Pancreas (tissue), 10 donors: ENCODE measurements around the gene NUDT3. TPM values are rescaled to one million over a fixed set of nuclear protein-coding genes. Genes with fewer than 3 reads are reported as not detected.
"Not testable (repeated sequence)": the region's sequence is repeated elsewhere in the genome, so short reads cannot be mapped to it uniquely, and the experiment has no call there.

Source experiments
- ATAC-seq, 4 donors: fragments of 200-7000 bp; cut with Tn5 transposase; one replicate each; pipeline versions ENCODE4 v1.8.0 to v1.9.1; 2020; ENCODE audit warnings: mild to moderate bottlenecking in 4 of 4, moderate library complexity in 4 of 4
- DNase-seq, 6 donors: peaks; one replicate each; pipeline ENCODE4 v3.0.0-alpha.2; 2020
- FAIRE-seq: peaks from 2 replicates; lab custom pipeline; 2012; peaks lifted over from hg19 to GRCh38; lab: Jason Lieb, UNC
- H3K27ac ChIP-seq, 4 donors: fragments of 200-600 bp; sonication (generic); 1 replicate in 3 of 4; 2 replicates in 1 of 4; pipeline versions ENCODE4 v1.5.0 to v1.8.0; 2020
- H3K27me3 ChIP-seq, 4 donors: fragments of 200-600 bp; one replicate each; pipeline ENCODE4 v1.8.0; 2021
- H3K36me3 ChIP-seq, 3 donors: fragments of 200-600 bp; sonication (generic) in 1 of 3; one replicate each; pipeline versions ENCODE4 v1.5.0 to v1.8.0; 2020 to 2021
- H3K4me1 ChIP-seq, 3 donors: fragments of 200-600 bp; one replicate each; pipeline ENCODE4 v1.8.0; 2021
- H3K4me3 ChIP-seq, 4 donors: fragments of 200-600 bp; sonication (generic) in 2 of 4; one replicate each; pipeline versions ENCODE4 v1.5.0 to v1.8.0; 2020 to 2021
- H3K9me3 ChIP-seq, 4 donors: fragments of 200-600 bp; one replicate each; pipeline ENCODE4 v1.8.0; 2021
- WGBS, 2 donors: extraction: QIAGEN DNeasy Blood & Tissue Kit; methylation state at CpG; one replicate each; pipeline ENCODE4 v1.1.7; 2013; 5-methylcytosine and 5-hydroxymethylcytosine counted together
- intact Hi-C, 3 donors: fragments of 100-400 bp; cut with DNase I; formaldehyde crosslinking; loops; one replicate each; pipeline versions ENCODE4 v1.11.1 to v1.14.2; 2022
- polyA plus RNA-seq, 2 donors: library from polyadenylated mRNA; stranded (reverse); fragments of 200-250 nt; gene quantifications; one replicate each; pipeline ENCODE4 v1.2.3, GENCODE V29; 2013
- total RNA-seq, 6 donors: library from RNA; stranded (reverse); fragmentation: NEBNext Ultra II Directional in 4 of 6; extraction: Animal tissue kit (Norgen Biotek cat#: 25700) in 4 of 6; gene quantifications; one replicate each; pipeline versions ENCODE4 v1.2.1 to v1.2.4, GENCODE V29; 2021 to 2023
- TF ChIP-seq, protein P1 (sequence below), 4 donors: fragments of 200-600 bp; sonication (generic) in 3 of 4; IDR thresholded peaks; one replicate each; pipeline versions ENCODE4 v1.5.0 to v1.8.0; 2021; ENCODE audit warnings: antibody characterized with exemption in 4 of 4
- donor health status: healthy with polysubstance abuse.
- donor health status: DM: no; HTN: no; CAD: no; lungs with moderate emphysema.
- donor health status: DM: no; HTN: no; CAD: no.
- donor health status: control.
- donor health status: control.
- donor health status: Bipolar disorder and iron deficiency.
- donor health status: DM: yes; HTN: yes; CAD: no.
- donor health status: DM: no; HTN: no; CAD: no.
- donor health status: DM: no; HTN: no; CAD: no.
- donor health status: DM: yes; HTN: yes; CAD: no.

NUDT3 gene
- total and polyA plus RNA-seq, 8 donors, result 7.1 to 20.7 (median 14.0) TPM

- Histone ChIP-seq H3K9me3 (no peaks in the 10 kb centered on the region), H3K4me3 (no peak overlapping the region), H3K36me3 (no peaks in the 10 kb centered on the region), H3K27ac (no peak overlapping the region), H3K4me1 (no peaks in the 10 kb centered on the region), H3K27me3 (no peaks in the 10 kb centered on the region)
- intact Hi-C loops, result no loop called here
- ATAC-seq, result no peak
- WGBS, 2 donors, result 88 to 89% methylated on average over 2 of the region's 2 CpGs
- no peak for FAIRE-seq
- TF ChIP-seq, protein P1, sequence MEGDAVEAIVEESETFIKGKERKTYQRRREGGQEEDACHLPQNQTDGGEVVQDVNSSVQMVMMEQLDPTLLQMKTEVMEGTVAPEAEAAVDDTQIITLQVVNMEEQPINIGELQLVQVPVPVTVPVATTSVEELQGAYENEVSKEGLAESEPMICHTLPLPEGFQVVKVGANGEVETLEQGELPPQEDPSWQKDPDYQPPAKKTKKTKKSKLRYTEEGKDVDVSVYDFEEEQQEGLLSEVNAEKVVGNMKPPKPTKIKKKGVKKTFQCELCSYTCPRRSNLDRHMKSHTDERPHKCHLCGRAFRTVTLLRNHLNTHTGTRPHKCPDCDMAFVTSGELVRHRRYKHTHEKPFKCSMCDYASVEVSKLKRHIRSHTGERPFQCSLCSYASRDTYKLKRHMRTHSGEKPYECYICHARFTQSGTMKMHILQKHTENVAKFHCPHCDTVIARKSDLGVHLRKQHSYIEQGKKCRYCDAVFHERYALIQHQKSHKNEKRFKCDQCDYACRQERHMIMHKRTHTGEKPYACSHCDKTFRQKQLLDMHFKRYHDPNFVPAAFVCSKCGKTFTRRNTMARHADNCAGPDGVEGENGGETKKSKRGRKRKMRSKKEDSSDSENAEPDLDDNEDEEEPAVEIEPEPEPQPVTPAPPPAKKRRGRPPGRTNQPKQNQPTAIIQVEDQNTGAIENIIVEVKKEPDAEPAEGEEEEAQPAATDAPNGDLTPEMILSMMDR (IDR thresholded peaks at IDR 0.05), result no peak
- DNase-seq, result no peak
Measured at GRCh38 chr6:34267746-34268145, 124.7 kb downstream of the NUDT3 start.

- DNase-seq, H3K9me3 ChIP-seq, H3K4me3 ChIP-seq, intact Hi-C loops, H3K36me3 ChIP-seq, H3K27ac ChIP-seq, ATAC-seq, H3K4me1 ChIP-seq, FAIRE-seq, H3K27me3 ChIP-seq: not testable (repeated sequence)
- WGBS, 2 donors, result 85 to 86% methylated on average over 23 of the region's 23 CpGs
Measured at GRCh38 chr6:34263484-34263883, 129.0 kb downstream of the NUDT3 start.

- DNase-seq (peak in 1 of 6 donors; percentile 7), FAIRE-seq (no peak), ATAC-seq (no peak)
- H3K9me3 ChIP-seq, result no peaks in the 10 kb centered on the region
- TF ChIP-seq, protein P1 (IDR thresholded peaks at IDR 0.05), result no peak
- H3K4me3 ChIP-seq, result no peak overlapping the region
- H3K36me3 ChIP-seq, result no peaks in the 10 kb centered on the region
- 68 to 72% methylated on average over 17 of the region's 17 CpGs for WGBS, 2 donors
- no peaks in the 10 kb centered on the region for H3K27me3 ChIP-seq
- no peaks in the 10 kb centered on the region for H3K4me1 ChIP-seq
- intact Hi-C loops, result no loop called here
- H3K27ac ChIP-seq, result no peak overlapping the region
Measured at GRCh38 chr6:34260576-34261267, 131.7 kb downstream of the NUDT3 start.

DNA sequence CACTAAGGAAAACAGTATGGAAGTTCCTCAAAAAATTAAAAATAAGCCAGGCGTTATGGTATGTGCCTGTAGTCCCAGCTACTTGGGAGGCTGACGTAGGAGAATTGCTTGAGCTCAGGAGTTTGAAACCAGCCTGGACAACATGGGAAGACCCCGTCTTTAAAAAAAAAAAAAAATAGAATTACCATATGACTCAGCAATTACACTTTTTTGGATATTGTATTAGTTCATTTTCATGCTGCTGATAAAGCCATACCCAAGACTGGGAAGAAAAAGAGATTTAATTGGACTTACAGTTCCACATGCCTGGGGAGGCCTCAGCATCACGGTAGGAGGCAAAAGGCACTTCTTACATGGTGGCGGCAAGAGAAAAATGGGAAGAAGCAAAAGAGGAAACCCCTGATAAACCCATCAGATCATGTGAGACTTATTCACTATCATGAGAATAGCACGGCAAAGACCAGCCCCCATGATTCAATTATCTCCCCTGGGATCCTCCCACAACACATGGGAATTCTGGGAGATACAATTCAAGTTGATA, 132.9 kb downstream of the NUDT3 start:
- TF ChIP-seq, protein P1 (IDR thresholded peaks at IDR 0.05), result no peak

GRCh38 chr6:34252395-34252794, 140.1 kb downstream of the NUDT3 start:
- DNase-seq, H3K27me3 ChIP-seq, ATAC-seq, H3K4me1 ChIP-seq, H3K27ac ChIP-seq, H3K36me3 ChIP-seq, H3K4me3 ChIP-seq, FAIRE-seq, H3K9me3 ChIP-seq, intact Hi-C loops: not testable (repeated sequence)
- 42 to 58% methylated on average over 2 of the region's 2 CpGs for WGBS, 2 donors

More for the DNA sequence above, 132.9 kb downstream of the NUDT3 start:
- Histone ChIP-seq H3K27ac (no peak overlapping the region), H3K36me3 (no peaks in the 10 kb centered on the region), H3K4me1 (no peaks in the 10 kb centered on the region), H3K4me3 (no peak overlapping the region), H3K27me3 (no peaks in the 10 kb centered on the region), H3K9me3 (no peaks in the 10 kb centered on the region)
- FAIRE-seq (no peak), ATAC-seq (no peak), DNase-seq (no peak)
- intact Hi-C loops, result no loop called here
- 93 to 96% methylated on average over 6 of the region's 6 CpGs for WGBS, 2 donors
